ENCODE results near the gene RAB1A. TPM values are rescaled to one million over a fixed set of nuclear protein-coding genes. Genes with fewer than 3 reads are reported as not detected.

Gene RAB1A
- total and polyA plus RNA-seq, 2 experiments from 2014 or later, result 94.8 to 172 TPM

GRCh38 chr2:65159906-65160305 lies 30.0 kb upstream of the RAB1A start (continued):
- TF ChIP-seq REST (IDR thresholded peaks at IDR 0.05; ENCODE audit: unreplicated experiment) (no peak), JUNB (IDR thresholded peaks at IDR 0.05; ENCODE audit: unreplicated experiment) (no peak), POLR2AphosphoS5 (IDR thresholded peaks at IDR 0.05; ENCODE audit: low read depth) (no peak), EZH2 (IDR thresholded peaks at IDR 0.05; ENCODE audit: low read depth, unreplicated experiment) (no peak), ZNF331 (CRISPR knock-in tag; IDR thresholded peaks at IDR 0.05; ENCODE audit: low read depth) (no peak), EZH2phosphoT487 (IDR thresholded peaks at IDR 0.05; ENCODE audit: unreplicated experiment) (no peak)

- Histone ChIP-seq H3K9me2 (ENCODE audit: insufficient read depth) (no peaks in the 10 kb centered on the region), H3K4me3 (no peak overlapping the region), H3K4me2 (no peak overlapping the region), H3K4me1 (ENCODE audit: insufficient read depth) (no peaks in the 10 kb centered on the region; the same call in 1 of the 2 replicates), H3K27me3 (ENCODE audit: insufficient read depth) (no peaks in the 10 kb centered on the region), H2AFZ (no peak overlapping the region), H3K36me3 (ENCODE audit: insufficient read depth) (no peaks in the 10 kb centered on the region), H3F3A (replicated peaks; ENCODE audit: low read depth) (no peaks in the 10 kb centered on the region), H3K27ac (ENCODE audit: low read depth) (no peak overlapping the region), H3K79me2 (replicated peaks; ENCODE audit: insufficient read depth) (no peaks in the 10 kb centered on the region), H4K20me1 (replicated peaks; ENCODE audit: insufficient read depth) (no peaks in the 10 kb centered on the region)
- DNase-seq (ENCODE audit: low spot score) (no peak), ATAC-seq (no peak)
- H3K4me3 Mint-ChIP-seq, result no peak overlapping the region
- no peaks in the 10 kb centered on the region for H3K36me3 Mint-ChIP-seq (ENCODE audit: low read depth)
- no peak overlapping the region for H3K27ac Mint-ChIP-seq
- H3K9me3 Mint-ChIP-seq, result no peaks in the 10 kb centered on the region
- H3K4me1 Mint-ChIP-seq, result peaks cover 8% of the 10 kb centered on the region
- peaks cover 4% of the 10 kb centered on the region for H3K27me3 Mint-ChIP-seq (ENCODE audit: insufficient read depth, low read depth, poor library complexity)
- TF ChIP-seq STAT1 (IDR thresholded peaks at IDR 0.05; ENCODE audit: unreplicated experiment) (no peak), REST (IDR thresholded peaks at IDR 0.05; ENCODE audit: unreplicated experiment) (no peak), POLR2AphosphoS5 (IDR thresholded peaks at IDR 0.05; ENCODE audit: low read depth) (no peak), ETS1 (IDR thresholded peaks at IDR 0.05) (no peak), ZNF462 (CRISPR knock-in tag; IDR thresholded peaks at IDR 0.05) (no peak), EZH2phosphoT487 (IDR thresholded peaks at IDR 0.05; ENCODE audit: unreplicated experiment) (no peak)
Observed at GRCh38 chr2:65159261-65159660, 29.4 kb upstream of the RAB1A start.

Data from GM23338 (cell line).